Left ventricle myocardium inferior (tissue), 1 donor: Measurements from ENCODE around the gene MSMP. TPM values are rescaled to one million over a fixed set of nuclear protein-coding genes. Genes with fewer than 3 reads are reported as not detected.

Experiments used
- DNase-seq: peaks from one replicate; pipeline ENCODE4 v3.0.0-alpha.2; 2020
- H3K27ac ChIP-seq: fragments of 200-600 bp; replicated peaks from 2 replicates; pipeline ENCODE4 v1.8.0; 2021
- H3K27me3 ChIP-seq: fragments of 200-600 bp; 2 replicates; pipeline ENCODE4 v1.8.0; 2021; ENCODE audit warnings: low read depth
- H3K36me3 ChIP-seq: fragments of 200-600 bp; 2 replicates; pipeline ENCODE4 v1.8.0; 2021
- H3K4me1 ChIP-seq: fragments of 200-600 bp; 2 replicates; pipeline ENCODE4 v1.8.0; 2021
- H3K4me3 ChIP-seq: fragments of 200-600 bp; 2 replicates; pipeline ENCODE4 v1.8.0; 2021; ENCODE audit warnings: mild to moderate bottlenecking, moderate library complexity
- H3K9me3 ChIP-seq: fragments of 200-600 bp; replicated peaks from 2 replicates; pipeline ENCODE4 v1.8.0; 2021
- intact Hi-C: fragments of 100-400 bp; cut with micrococcal nuclease; formaldehyde crosslinking; loops from one replicate; pipeline ENCODE4 v1.11.0; 2022
- total RNA-seq: library from RNA; stranded (reverse); fragmentation: NEBNext Ultra II Directional; extraction: Animal tissue kit (Norgen Biotek cat#: 25700); gene quantifications from one replicate; pipeline ENCODE4 v1.2.1, GENCODE V29; 2021
- TF ChIP-seq, protein P1 (sequence below): fragments of 200-600 bp; IDR thresholded peaks from 2 replicates; pipeline ENCODE4 v1.8.0; 2021; ENCODE audit warnings: antibody characterized with exemption, mild to moderate bottlenecking, borderline replicate concordance
- donor health status: DM: no; HTN: yes; CAD: no; lungs with severe emphysema.

The MSMP gene
- total RNA-seq, 1 donor from 2014 or later, result not detected

DNA sequence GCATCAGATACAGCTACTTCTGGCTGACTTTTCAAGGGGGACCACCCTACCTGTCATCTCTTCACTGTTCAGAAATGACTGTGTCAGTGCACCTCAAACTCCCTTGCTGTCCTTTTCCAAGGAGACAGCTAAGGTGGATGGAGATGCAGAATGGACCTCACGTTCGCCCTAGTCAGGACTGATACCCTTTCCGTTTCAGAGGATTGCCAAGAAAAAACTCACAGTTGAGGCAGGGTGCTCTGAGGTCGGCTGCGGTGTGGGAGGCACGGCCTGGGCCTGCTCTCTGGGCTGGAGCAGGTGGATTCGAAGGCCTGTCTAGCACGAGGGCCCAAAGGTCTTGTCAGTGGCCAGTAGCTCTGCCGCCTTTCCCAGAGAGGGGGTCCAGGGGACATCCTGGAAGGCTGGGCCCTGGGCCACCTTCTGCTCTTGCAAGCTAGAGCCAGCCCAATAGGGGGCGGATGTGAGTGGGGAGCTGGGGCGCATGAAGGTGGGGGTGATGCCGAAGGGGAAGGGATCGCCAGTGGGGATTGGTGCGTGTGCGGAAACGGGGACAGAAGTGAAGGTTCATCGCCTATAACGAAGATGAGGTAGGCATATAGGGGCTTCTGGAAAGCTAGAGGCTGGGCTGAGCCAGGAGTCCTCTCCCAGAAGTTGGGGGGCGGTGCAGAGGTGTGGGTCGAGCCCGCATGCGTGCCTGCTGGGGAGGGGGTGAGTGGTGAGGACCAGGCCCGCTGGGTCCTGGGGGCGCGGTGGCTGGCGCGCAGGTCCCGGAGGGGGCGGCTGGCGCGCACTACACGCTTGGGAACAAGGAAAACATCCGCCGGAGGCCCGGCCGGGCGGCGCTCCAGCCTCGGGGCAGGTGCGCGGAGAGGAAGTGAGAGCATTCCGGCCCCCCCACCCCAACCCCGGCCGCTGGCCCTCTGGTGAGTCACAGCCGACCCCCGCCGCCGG, 2.5 kb upstream of the MSMP start:
- peak overlapping the region; percentile 88 for H3K27ac ChIP-seq
- peak; percentile 72 for DNase-seq
- H3K36me3 ChIP-seq, result peaks cover 35% of the 10 kb centered on the region
- peaks cover 30% of the 10 kb centered on the region for H3K4me1 ChIP-seq
- H3K9me3 ChIP-seq, result no peaks in the 10 kb centered on the region
- intact Hi-C loops, result no loop called here
- H3K4me3 ChIP-seq, result peak overlapping the region; percentile 74
- H3K27me3 ChIP-seq, result no peaks in the 10 kb centered on the region
- TF ChIP-seq, protein P1, sequence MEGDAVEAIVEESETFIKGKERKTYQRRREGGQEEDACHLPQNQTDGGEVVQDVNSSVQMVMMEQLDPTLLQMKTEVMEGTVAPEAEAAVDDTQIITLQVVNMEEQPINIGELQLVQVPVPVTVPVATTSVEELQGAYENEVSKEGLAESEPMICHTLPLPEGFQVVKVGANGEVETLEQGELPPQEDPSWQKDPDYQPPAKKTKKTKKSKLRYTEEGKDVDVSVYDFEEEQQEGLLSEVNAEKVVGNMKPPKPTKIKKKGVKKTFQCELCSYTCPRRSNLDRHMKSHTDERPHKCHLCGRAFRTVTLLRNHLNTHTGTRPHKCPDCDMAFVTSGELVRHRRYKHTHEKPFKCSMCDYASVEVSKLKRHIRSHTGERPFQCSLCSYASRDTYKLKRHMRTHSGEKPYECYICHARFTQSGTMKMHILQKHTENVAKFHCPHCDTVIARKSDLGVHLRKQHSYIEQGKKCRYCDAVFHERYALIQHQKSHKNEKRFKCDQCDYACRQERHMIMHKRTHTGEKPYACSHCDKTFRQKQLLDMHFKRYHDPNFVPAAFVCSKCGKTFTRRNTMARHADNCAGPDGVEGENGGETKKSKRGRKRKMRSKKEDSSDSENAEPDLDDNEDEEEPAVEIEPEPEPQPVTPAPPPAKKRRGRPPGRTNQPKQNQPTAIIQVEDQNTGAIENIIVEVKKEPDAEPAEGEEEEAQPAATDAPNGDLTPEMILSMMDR, result peak; percentile 67

- no peak overlapping the region for H3K27ac ChIP-seq
- no peak overlapping the region for H3K4me3 ChIP-seq
- TF ChIP-seq, protein P1, result no peak
- peaks cover 43% of the 10 kb centered on the region for H3K4me1 ChIP-seq
- H3K9me3 ChIP-seq, result no peaks in the 10 kb centered on the region
- DNase-seq, result no peak
- H3K27me3 ChIP-seq, result no peaks in the 10 kb centered on the region
- peaks cover 47% of the 10 kb centered on the region for H3K36me3 ChIP-seq
- intact Hi-C loops, result no loop called here
Observed at GRCh38 chr9:35755071-35755470, 995 bp upstream of the MSMP start.

GRCh38 chr9:35753466-35753865, 610 bp downstream of the MSMP start:
- TF ChIP-seq, protein P1, result no peak
- Histone ChIP-seq H3K4me1 (peaks cover 50% of the 10 kb centered on the region), H3K36me3 (peaks cover 47% of the 10 kb centered on the region), H3K27me3 (no peaks in the 10 kb centered on the region), H3K4me3 (no peak overlapping the region), H3K27ac (no peak overlapping the region), H3K9me3 (no peaks in the 10 kb centered on the region)
- DNase-seq, result no peak
- intact Hi-C loops, result no loop called here

DNA sequence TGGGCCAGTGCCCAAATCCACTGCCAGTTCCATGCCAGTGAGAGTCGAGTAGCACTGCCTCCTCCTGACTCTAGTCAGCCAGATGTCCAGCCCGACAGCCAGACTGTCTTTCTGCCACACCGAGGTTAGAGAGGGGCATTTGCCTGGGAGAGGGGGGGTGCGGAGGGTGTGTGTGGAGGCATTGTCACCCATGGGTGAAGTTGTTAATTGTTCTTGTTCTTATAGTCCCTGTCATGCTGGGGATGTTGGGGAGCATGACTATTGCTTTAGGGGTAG, 3.9 kb downstream of the MSMP start:
- Histone ChIP-seq H3K27me3 (no peaks in the 10 kb centered on the region), H3K36me3 (peaks cover 52% of the 10 kb centered on the region), H3K27ac (peak overlapping the region; percentile 95), H3K4me1 (peaks cover 58% of the 10 kb centered on the region), H3K4me3 (peak overlapping the region; percentile 80), H3K9me3 (no peaks in the 10 kb centered on the region)
- DNase-seq, result no peak
- intact Hi-C loops, result no loop called here
- TF ChIP-seq, protein P1, result no peak

GRCh38 chr9:35749515-35750255, 4.4 kb downstream of the MSMP start:
- peak overlapping the region; percentile 95 for H3K27ac ChIP-seq
- DNase-seq, result no peak
- intact Hi-C loops, result no loop called here
- H3K36me3 ChIP-seq, result peaks cover 53% of the 10 kb centered on the region
- H3K27me3 ChIP-seq, result no peaks in the 10 kb centered on the region
- peak overlapping the region; percentile 80 for H3K4me3 ChIP-seq
- H3K4me1 ChIP-seq, result peaks cover 63% of the 10 kb centered on the region
- TF ChIP-seq, protein P1, result no peak
- no peaks in the 10 kb centered on the region for H3K9me3 ChIP-seq
